Lung (tissue), 16 donors: ENCODE data around the gene ACP3. TPM values are rescaled to one million over a fixed set of nuclear protein-coding genes. Genes with fewer than 3 reads are reported as not detected.
A peak's percentile ranks its signal among the peaks of the same experiment; 100 is the strongest.

Source experiments
- ATAC-seq: fragments of 200-7000 bp; cut with Tn5 transposase; one replicate; pipeline ENCODE4 v1.9.1; 2020; ENCODE audit warnings: moderate number of reproducible peaks; ENCODE audit not compliant: insufficient read depth, low FRiP score
- DNase-seq, 3 donors: peaks; one replicate each; pipeline ENCODE4 v3.0.0-alpha.2; 2013 to 2017
- H3K27ac ChIP-seq, 2 donors: one replicate each; pipeline ENCODE4 v1.5.1; 2013; ENCODE audit warnings: mild to moderate bottlenecking in 2 of 2, moderate library complexity in 2 of 2, control low read depth in 1 of 2, inconsistent platforms in 1 of 2, low read depth in 1 of 2, low read length in 1 of 2
- H3K27me3 ChIP-seq, 3 donors: one replicate each; pipeline ENCODE4 v1.5.1; 2013; ENCODE audit warnings: low read length in 2 of 3; ENCODE audit not compliant: control insufficient read depth in 3 of 3, insufficient read depth in 3 of 3
- H3K36me3 ChIP-seq, 4 donors: one replicate each; pipeline ENCODE4 v1.5.1; 2013; ENCODE audit warnings: low read length in 4 of 4, mild to moderate bottlenecking in 1 of 4, moderate library complexity in 1 of 4; ENCODE audit not compliant: control insufficient read depth in 4 of 4, insufficient read depth in 4 of 4
- H3K4me1 ChIP-seq, 5 donors: one replicate each; pipeline ENCODE4 v1.5.1; 2013; ENCODE audit warnings: low read length in 5 of 5, mild to moderate bottlenecking in 2 of 5, moderate library complexity in 1 of 5; ENCODE audit not compliant: control insufficient read depth in 5 of 5, insufficient read depth in 5 of 5
- H3K4me3 ChIP-seq: one replicate; pipeline ENCODE4 v1.5.1; 2013; ENCODE audit warnings: mild to moderate bottlenecking, control low read depth, moderate library complexity
- H3K9ac ChIP-seq, 2 donors: one replicate each; pipeline ENCODE4 v1.5.1; 2013; ENCODE audit warnings: low read length in 2 of 2, control low read depth in 1 of 2; ENCODE audit not compliant: insufficient read depth in 1 of 2
- H3K9me3 ChIP-seq, 4 donors: one replicate each; pipeline ENCODE4 v1.5.1; 2013; ENCODE audit warnings: low read length in 3 of 4, mild to moderate bottlenecking in 1 of 4, moderate library complexity in 1 of 4; ENCODE audit not compliant: control insufficient read depth in 4 of 4, insufficient read depth in 3 of 4
- WGBS, 2 donors: extraction: QIAGEN DNeasy Blood & Tissue Kit; methylation state at CpG; one replicate each; pipeline ENCODE4 v1.1.7; 2013; 5-methylcytosine and 5-hydroxymethylcytosine counted together
- long read RNA-seq, 5 donors: transcript quantifications; one replicate each; lab custom pipeline, GENCODE V29; 2026
- polyA plus RNA-seq, 2 donors: library from polyadenylated mRNA; stranded (reverse); fragments of 200-250 nt; gene quantifications; one replicate each; pipeline ENCODE4 v1.2.1, GENCODE V29; 2013
- total RNA-seq, 2 donors: library from RNA; depleted of rRNA in 1 of 2; stranded (reverse); fragments of >200 nt in 1 of 2; gene quantifications; one replicate each; pipeline ENCODE4 v1.2.1, GENCODE V29; 2014 to 2021
- TF ChIP-seq, protein P1 (sequence below): IDR thresholded peaks from 2 replicates; pipeline ENCODE4 v1.5.1; 2012; ENCODE audit warnings: mild to moderate bottlenecking; ENCODE audit errors: control extremely low read depth, extremely low read depth
- donor health status: control.
- donor health status: control.
- donor health status: Bipolar disorder and iron deficiency.
- donor health status: healthy.
- donor health status: DM: yes; HTN: yes; CAD: no.

The ACP3 gene, protein sequence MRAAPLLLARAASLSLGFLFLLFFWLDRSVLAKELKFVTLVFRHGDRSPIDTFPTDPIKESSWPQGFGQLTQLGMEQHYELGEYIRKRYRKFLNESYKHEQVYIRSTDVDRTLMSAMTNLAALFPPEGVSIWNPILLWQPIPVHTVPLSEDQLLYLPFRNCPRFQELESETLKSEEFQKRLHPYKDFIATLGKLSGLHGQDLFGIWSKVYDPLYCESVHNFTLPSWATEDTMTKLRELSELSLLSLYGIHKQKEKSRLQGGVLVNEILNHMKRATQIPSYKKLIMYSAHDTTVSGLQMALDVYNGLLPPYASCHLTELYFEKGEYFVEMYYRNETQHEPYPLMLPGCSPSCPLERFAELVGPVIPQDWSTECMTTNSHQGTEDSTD
- total RNA-seq (10 to 100 TPM; 19.9 to 66.4 TPM), polyA plus RNA-seq (1 to 10 TPM; 3.5 to 9.0 TPM)
- long read RNA-seq, donor 1, partial matches to known transcripts, result 0 of 2 reads
- long read RNA-seq, donor 1, other reads (novel, unspliced or antisense), result 0 of 2 reads
- long read RNA-seq, donor 2, result 0 reads
- long read RNA-seq, donor 3, result 0 reads
- long read RNA-seq, donor 4, result 0 reads
- long read RNA-seq, donor 5, result 0 reads

DNA sequence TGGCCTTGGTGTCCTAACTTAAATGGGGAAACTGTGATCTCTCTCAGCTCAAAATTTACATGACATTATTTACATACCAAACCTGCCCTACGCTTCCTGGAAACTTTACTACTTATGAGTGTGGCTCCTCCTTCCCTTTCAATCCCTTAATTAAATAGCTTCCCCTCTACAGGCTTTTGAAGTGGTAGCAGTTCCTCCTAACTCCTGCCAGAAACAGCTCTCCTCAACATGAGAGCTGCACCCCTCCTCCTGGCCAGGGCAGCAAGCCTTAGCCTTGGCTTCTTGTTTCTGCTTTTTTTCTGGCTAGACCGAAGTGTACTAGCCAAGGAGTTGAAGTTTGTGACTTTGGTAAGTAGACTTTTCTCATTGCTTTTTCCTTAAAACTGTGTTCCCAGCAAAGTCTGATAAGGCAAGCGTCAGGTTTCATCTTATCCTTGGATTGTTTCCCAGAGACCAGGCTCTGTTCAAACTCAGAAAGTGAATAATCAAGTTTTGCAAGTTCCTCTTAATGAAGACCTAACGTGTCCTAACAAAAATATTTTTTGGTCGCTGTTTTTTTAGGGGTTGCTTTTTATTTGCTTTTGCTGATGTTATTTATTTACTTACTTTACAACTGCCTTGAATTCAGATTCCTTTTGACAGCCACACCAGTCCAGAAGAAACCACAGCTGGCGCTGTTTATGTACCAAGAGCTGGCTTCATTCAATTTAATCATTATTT is at the start of gene ACP3:
TSS of gene ACP3 (plus strand) at position 179 of the 720 bp plus-strand sequence. CDS start at position 229, 50 bp downstream.
- Histone ChIP-seq H3K9me3 (no peaks in the 10 kb centered on the region), H3K4me1 (peaks cover 0 to 23% (median 9%) of the 10 kb centered on the region in 5 donors), H3K27me3 (no peaks in the 10 kb centered on the region), H3K9ac (peak within 1 kb of the TSS in 1 of 2 donors; percentile 20), H3K27ac (peak within 1 kb of the TSS in 1 of 2 donors; percentile 62), H3K4me3 (no peak within 1 kb of the TSS), H3K36me3 (no peaks in the 10 kb centered on the region)
- WGBS, 2 donors, result 7 to 14% methylated on average over 6 of the region's 6 CpGs
- peak; percentile 85 to 96 (median 93) for DNase-seq
- TF ChIP-seq, protein P1, sequence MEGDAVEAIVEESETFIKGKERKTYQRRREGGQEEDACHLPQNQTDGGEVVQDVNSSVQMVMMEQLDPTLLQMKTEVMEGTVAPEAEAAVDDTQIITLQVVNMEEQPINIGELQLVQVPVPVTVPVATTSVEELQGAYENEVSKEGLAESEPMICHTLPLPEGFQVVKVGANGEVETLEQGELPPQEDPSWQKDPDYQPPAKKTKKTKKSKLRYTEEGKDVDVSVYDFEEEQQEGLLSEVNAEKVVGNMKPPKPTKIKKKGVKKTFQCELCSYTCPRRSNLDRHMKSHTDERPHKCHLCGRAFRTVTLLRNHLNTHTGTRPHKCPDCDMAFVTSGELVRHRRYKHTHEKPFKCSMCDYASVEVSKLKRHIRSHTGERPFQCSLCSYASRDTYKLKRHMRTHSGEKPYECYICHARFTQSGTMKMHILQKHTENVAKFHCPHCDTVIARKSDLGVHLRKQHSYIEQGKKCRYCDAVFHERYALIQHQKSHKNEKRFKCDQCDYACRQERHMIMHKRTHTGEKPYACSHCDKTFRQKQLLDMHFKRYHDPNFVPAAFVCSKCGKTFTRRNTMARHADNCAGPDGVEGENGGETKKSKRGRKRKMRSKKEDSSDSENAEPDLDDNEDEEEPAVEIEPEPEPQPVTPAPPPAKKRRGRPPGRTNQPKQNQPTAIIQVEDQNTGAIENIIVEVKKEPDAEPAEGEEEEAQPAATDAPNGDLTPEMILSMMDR, result no peak
- ATAC-seq, result peak; percentile 92

DNA sequence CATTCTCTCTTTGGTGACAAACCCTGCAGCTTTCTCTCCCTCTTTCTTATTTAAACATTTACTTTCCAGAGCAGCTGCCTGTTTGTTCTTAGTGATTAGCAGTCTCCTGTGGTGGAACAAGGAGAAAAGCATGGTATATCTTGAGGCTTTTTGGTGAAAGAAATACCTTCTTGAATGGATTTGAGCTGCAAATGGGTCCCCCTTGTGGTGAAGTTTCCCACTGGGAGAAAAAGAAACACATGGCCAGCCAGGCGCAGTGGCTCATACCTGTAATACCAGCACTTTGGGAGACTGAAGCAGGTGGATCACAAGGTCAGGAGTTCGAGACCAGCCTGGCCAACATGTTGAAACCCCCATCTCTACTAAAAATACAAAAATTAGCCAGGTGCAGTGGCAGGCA is 48.3 kb upstream of the ACP3 start:
- no peak overlapping the region for H3K27ac ChIP-seq
- ATAC-seq (no peak), DNase-seq (no peak)
- no peak overlapping the region for H3K4me3 ChIP-seq
- H3K36me3 ChIP-seq, result no peaks in the 10 kb centered on the region
- WGBS, 2 donors, result 85 to 96% methylated on average over 2 of the region's 2 CpGs
- H3K9me3 ChIP-seq, result no peaks in the 10 kb centered on the region
- TF ChIP-seq, protein P1, result no peak
- H3K4me1 ChIP-seq, result no peaks in the 10 kb centered on the region
- no peak overlapping the region for H3K9ac ChIP-seq
- no peaks in the 10 kb centered on the region for H3K27me3 ChIP-seq

DNA sequence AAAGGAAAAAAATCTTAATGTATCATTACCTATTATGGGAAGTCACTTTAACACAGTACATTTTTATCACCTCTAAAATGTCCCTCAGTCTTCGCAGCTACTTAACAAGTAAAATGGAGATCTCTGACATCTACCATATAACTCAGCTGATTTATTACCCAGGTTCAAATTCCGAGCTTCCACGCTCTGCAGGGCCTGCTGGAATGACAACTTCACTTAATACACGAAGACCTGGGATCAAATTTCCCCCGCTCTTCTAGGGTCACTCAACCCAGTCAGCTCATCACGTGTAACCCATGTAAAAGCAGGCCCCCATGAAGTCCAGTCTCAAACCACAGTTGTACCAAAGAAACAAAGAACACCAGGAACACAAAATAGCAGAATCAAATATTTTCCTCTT is 44.2 kb upstream of the ACP3 start:
- Histone ChIP-seq H3K27ac (no peak overlapping the region), H3K27me3 (no peaks in the 10 kb centered on the region), H3K36me3 (no peaks in the 10 kb centered on the region), H3K9me3 (peaks cover 0 to 4% (median 2%) of the 10 kb centered on the region in 4 donors), H3K4me1 (no peaks in the 10 kb centered on the region), H3K9ac (no peak overlapping the region), H3K4me3 (no peak overlapping the region)
- DNase-seq (no peak), ATAC-seq (no peak)
- WGBS, 2 donors, result 65 to 79% methylated on average over 6 of the region's 6 CpGs
- TF ChIP-seq, protein P1, result no peak
